Activated CD8-positive, alpha-beta memory T cell treated with anti-CD3 and anti-CD28 coated beads, Interleukin-2, amount 50 U/mL, for 48 hours (primary cell): ENCODE measurements around the gene GNAS-AS1.

Experiments
- DNase-seq: peaks from one replicate; pipeline ENCODE4 v3.0.0-alpha.2; 2020

Gene GNAS-AS1

DNA sequence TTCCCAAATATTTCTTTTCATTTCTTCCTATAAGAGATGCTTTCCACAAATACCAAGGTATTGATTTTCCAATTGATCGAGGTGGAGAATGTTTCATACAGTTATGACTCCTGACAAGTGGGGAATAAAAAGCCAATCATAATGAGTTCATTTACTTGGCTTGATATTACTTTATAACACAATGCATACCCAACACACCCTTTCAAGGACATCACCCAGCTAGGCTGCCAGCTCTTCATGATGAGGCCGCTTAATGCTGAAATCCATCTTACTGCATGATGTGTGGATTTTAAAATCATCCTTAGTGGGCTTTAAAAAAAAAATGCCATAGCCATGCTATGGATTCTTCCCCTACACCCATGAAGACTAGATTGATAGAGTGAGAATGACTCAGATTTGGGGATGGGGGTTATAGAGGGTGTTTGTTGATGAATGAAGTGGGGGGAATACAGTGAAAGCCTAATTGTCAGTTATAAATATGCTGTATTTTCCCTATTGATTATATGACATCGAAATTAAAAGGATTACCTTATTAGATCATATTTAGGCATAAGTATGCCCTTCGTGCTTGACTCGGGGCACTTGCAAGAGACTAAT is 75.9 kb downstream of the GNAS-AS1 start:
- no peak for DNase-seq

GRCh38 chr20:58774214-58774613 is 76.5 kb downstream of the GNAS-AS1 start:
- no peak for DNase-seq

GRCh38 chr20:58772786-58773185 is 77.9 kb downstream of the GNAS-AS1 start:
- DNase-seq: no peak
